Aorta (tissue), 5 donors: Measurements from ENCODE around the gene KCNC2. TPM values are rescaled to one million over a fixed set of nuclear protein-coding genes. Genes with fewer than 3 reads are reported as not detected.

Source experiments
- ATAC-seq: fragments of 200-7000 bp; cut with Tn5 transposase; one replicate; pipeline ENCODE4 v1.9.1; 2022; ENCODE audit warnings: moderate library complexity; ENCODE audit not compliant: low FRiP score
- DNase-seq, 2 donors: peaks; one replicate each; pipeline ENCODE4 v3.0.0-alpha.2; 2020
- H3K27ac ChIP-seq, 2 donors: one replicate each; pipeline ENCODE4 v1.5.1; 2013; ENCODE audit warnings: low read length in 2 of 2, mild to moderate bottlenecking in 2 of 2, moderate library complexity in 2 of 2, control low read depth in 1 of 2, inconsistent platforms in 1 of 2, low read depth in 1 of 2
- H3K27me3 ChIP-seq, 2 donors: one replicate each; pipeline ENCODE4 v1.6.1; 2013; ENCODE audit warnings: control low read depth in 1 of 2, low read length in 1 of 2, mild to moderate bottlenecking in 1 of 2, moderate library complexity in 1 of 2; ENCODE audit not compliant: insufficient read depth in 2 of 2, control insufficient read depth in 1 of 2
- H3K36me3 ChIP-seq, 2 donors: one replicate each; pipeline ENCODE4 v1.6.1; 2013; ENCODE audit warnings: control low read depth in 1 of 2, low read length in 1 of 2, mild to moderate bottlenecking in 1 of 2; ENCODE audit not compliant: insufficient read depth in 2 of 2, control insufficient read depth in 1 of 2
- H3K4me1 ChIP-seq, 2 donors: one replicate each; pipeline ENCODE4 v1.6.1; 2013; ENCODE audit warnings: low read length in 2 of 2, control low read depth in 1 of 2, mild to moderate bottlenecking in 1 of 2, moderate library complexity in 1 of 2; ENCODE audit not compliant: insufficient read depth in 2 of 2, control insufficient read depth in 1 of 2
- H3K4me3 ChIP-seq, 2 donors: one replicate each; pipeline ENCODE4 v1.5.1; 2013; ENCODE audit warnings: low read length in 2 of 2, control low read depth in 1 of 2, mild to moderate bottlenecking in 1 of 2
- H3K9me3 ChIP-seq: one replicate; pipeline ENCODE4 v1.6.1; 2013; ENCODE audit warnings: mild to moderate bottlenecking, low read length; ENCODE audit not compliant: control insufficient read depth
- WGBS, 2 donors: extraction: QIAGEN DNeasy Blood & Tissue Kit; methylation state at CpG; one replicate each; pipeline ENCODE4 v1.1.7; 2013; 5-methylcytosine and 5-hydroxymethylcytosine counted together
- intact Hi-C, 2 donors: fragments of 100-400 bp; cut with DNase I; formaldehyde crosslinking; loops; one replicate each; pipeline versions ENCODE4 v1.14.2 to v1.15.0; 2022
- long read RNA-seq, 2 donors: library from polyadenylated mRNA; unstranded; transcript quantifications; one replicate each; pipeline ENCODE4 v2.0.0, GENCODE V29; 2020 to 2021
- polyA plus RNA-seq, 2 donors: library from polyadenylated mRNA; stranded (reverse); fragments of 200-250 nt; gene quantifications; one replicate each; pipeline ENCODE4 v1.2.3, GENCODE V29; 2013
- total RNA-seq, 2 donors: library from RNA; stranded (reverse); fragmentation: NEBNext Ultra II Directional; extraction: Animal tissue kit (Norgen Biotek cat#: 25700); gene quantifications; one replicate each; pipeline ENCODE4 v1.2.1, GENCODE V29; 2021
- donor health status: healthy with polysubstance abuse.
- donor health status: Bipolar disorder and iron deficiency.
- donor health status: DM: no; HTN: no; CAD: no.
- donor health status: DM: no; HTN: no; CAD: no.
- donor health status: DM: yes; HTN: yes; CAD: no.

KCNC2 gene
- total RNA-seq (not detected), polyA plus RNA-seq (not detected)
- long read RNA-seq, donor 1, result 0 reads
- long read RNA-seq, donor 2, result 0 reads

DNA sequence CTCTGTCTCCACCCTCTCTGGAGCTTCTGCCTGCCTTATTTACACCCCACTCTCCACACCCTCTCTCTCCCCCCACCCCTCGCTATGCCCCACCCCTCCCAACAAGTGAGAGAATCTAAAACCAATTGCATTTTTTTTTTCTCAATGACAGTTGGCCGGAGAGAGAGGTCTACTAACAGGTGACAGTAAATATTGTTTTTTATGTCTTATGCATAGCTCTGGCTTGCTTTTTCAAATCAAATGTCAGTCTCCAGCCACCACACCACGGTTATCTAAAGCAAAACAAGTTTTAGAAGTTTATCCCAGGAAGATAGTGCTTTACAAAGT lies at the start of gene KCNC2:
Gene KCNC2, minus strand, starts transcription at position 28 of the 327 bp plus-strand sequence.
- Histone ChIP-seq H3K36me3 (no peaks in the 10 kb centered on the region), H3K27ac (no peak within 1 kb of the TSS), H3K4me1 (no peaks in the 10 kb centered on the region), H3K9me3 (no peaks in the 10 kb centered on the region), H3K27me3 (peaks cover 0 to 2% of the 10 kb centered on the region in 2 donors), H3K4me3 (no peak within 1 kb of the TSS)
- 41 to 45% methylated on average over 3 of the region's 3 CpGs for WGBS, 2 donors
- intact Hi-C loops, result no loop called here
- no peak for DNase-seq
- no peak for ATAC-seq

- Histone ChIP-seq H3K4me1 (no peaks in the 10 kb centered on the region), H3K27me3 (no peaks in the 10 kb centered on the region), H3K36me3 (no peaks in the 10 kb centered on the region), H3K27ac (no peak overlapping the region), H3K4me3 (no peak overlapping the region), H3K9me3 (no peaks in the 10 kb centered on the region)
- 45 to 70% methylated on average over 1 of the region's 1 CpG for WGBS, 2 donors
- no peak for DNase-seq
- ATAC-seq, result no peak
- intact Hi-C loops, result no loop called here
Measured at GRCh38 chr12:75259143-75259542, 49.5 kb upstream of the KCNC2 start.

- ATAC-seq (no peak), DNase-seq (no peak)
- no peaks in the 10 kb centered on the region for H3K27me3 ChIP-seq
- no peaks in the 10 kb centered on the region for H3K4me1 ChIP-seq
- intact Hi-C loops, result no loop called here
- H3K9me3 ChIP-seq, result no peaks in the 10 kb centered on the region
- WGBS, 2 donors, result 70 to 78% methylated on average over 2 of the region's 2 CpGs
- no peak overlapping the region for H3K4me3 ChIP-seq
- H3K36me3 ChIP-seq, result no peaks in the 10 kb centered on the region
- H3K27ac ChIP-seq, result no peak overlapping the region
Measured at GRCh38 chr12:75257510-75257909, 47.9 kb upstream of the KCNC2 start.

GRCh38 chr12:75245108-75245507 lies 35.5 kb upstream of the KCNC2 start:
- Histone ChIP-seq H3K9me3 (no peaks in the 10 kb centered on the region), H3K27me3 (no peaks in the 10 kb centered on the region), H3K4me3 (no peak overlapping the region), H3K27ac (no peak overlapping the region), H3K4me1 (no peaks in the 10 kb centered on the region), H3K36me3 (no peaks in the 10 kb centered on the region)
- no peak for ATAC-seq
- intact Hi-C loops, result no loop called here
- DNase-seq, result no peak

DNA sequence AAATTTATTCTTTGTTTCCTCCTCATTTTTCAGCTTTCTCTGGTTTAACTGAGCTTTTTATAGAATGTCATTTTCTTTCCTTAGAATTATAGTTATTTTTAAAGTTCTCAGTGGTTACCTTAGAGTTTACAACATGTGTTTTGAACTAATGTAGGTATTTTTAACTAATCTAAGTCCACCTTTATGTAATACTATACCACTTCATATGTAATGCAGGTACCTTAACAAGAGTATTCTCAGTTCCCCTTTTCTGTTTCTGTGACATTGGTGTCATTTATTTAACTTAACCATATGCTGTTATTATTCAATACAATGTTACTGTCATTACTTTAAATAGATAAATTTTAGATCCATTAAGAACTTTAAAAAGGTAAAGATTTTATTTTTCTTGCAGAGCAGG lies 30.3 kb upstream of the KCNC2 start:
- no peaks in the 10 kb centered on the region for H3K9me3 ChIP-seq
- H3K36me3 ChIP-seq, result no peaks in the 10 kb centered on the region
- intact Hi-C loops, result no loop called here
- H3K27me3 ChIP-seq, result no peaks in the 10 kb centered on the region
- ATAC-seq (no peak), DNase-seq (no peak)
- no peaks in the 10 kb centered on the region for H3K4me1 ChIP-seq
- no peak overlapping the region for H3K27ac ChIP-seq
- H3K4me3 ChIP-seq, result no peak overlapping the region

DNA sequence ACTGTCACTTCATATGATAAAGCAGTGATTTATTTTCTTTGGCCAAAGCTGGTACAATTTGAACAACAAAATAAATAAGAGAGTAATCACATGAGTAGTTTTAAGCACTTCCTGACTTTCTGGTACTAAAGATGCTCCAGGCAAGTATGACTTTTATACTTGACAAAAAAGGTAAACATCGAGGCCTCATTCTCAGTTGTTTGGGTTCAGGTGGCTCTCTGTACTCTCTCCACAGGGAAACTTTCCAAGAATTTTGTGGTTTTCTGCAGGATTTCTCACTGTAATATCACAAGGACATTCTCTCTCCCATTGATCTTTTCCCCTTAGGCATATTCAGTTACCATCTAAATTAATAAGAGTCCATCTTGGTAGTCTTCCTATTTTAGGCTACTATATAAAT lies 26.6 kb upstream of the KCNC2 start:
- no peak for DNase-seq
- no peaks in the 10 kb centered on the region for H3K27me3 ChIP-seq
- intact Hi-C loops, result no loop called here
- no peak overlapping the region for H3K4me3 ChIP-seq
- ATAC-seq, result no peak
- H3K27ac ChIP-seq, result no peak overlapping the region
- WGBS, 2 donors, result 68% methylated on average over 1 of the region's 1 CpG
- H3K36me3 ChIP-seq, result no peaks in the 10 kb centered on the region
- peaks cover 6% of the 10 kb centered on the region for H3K9me3 ChIP-seq
- no peaks in the 10 kb centered on the region for H3K4me1 ChIP-seq

DNA sequence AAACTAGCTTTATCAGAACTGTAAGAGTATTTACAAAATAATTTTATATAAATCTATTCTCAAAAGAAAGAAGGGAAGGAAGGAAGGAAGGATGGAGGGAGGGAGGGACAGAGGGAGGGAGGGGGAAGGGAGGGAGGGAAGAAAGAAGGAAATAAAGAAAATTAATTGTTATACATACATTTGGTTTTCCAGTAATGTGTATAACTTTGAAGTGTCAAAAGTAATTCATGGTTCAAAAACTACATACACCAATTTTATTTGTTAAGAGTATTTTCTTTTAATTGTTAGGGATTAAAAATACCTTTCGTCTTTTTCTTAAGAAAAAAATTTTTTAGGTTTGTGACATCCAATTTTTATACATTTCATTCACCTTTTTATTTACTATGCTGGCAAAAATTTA lies 17.5 kb upstream of the KCNC2 start:
- Histone ChIP-seq H3K9me3 (peaks cover 5% of the 10 kb centered on the region), H3K4me1 (no peaks in the 10 kb centered on the region), H3K36me3 (no peaks in the 10 kb centered on the region), H3K27me3 (peaks cover 0 to under 1% of the 10 kb centered on the region in 2 donors), H3K27ac (no peak overlapping the region), H3K4me3 (no peak overlapping the region)
- DNase-seq (no peak), ATAC-seq (no peak)
- intact Hi-C loops, result no loop called here
- WGBS, 2 donors, result 81 to 82% methylated on average over 1 of the region's 1 CpG

- no peaks in the 10 kb centered on the region for H3K9me3 ChIP-seq
- DNase-seq (no peak), ATAC-seq (no peak)
- peaks cover 0 to 2% of the 10 kb centered on the region in 2 donors for H3K27me3 ChIP-seq
- no peaks in the 10 kb centered on the region for H3K4me1 ChIP-seq
- H3K27ac ChIP-seq, result no peak overlapping the region
- H3K4me3 ChIP-seq, result no peak overlapping the region
- intact Hi-C loops, result no loop called here
- no peaks in the 10 kb centered on the region for H3K36me3 ChIP-seq
- 35 to 46% methylated on average over 3 of the region's 3 CpGs for WGBS, 2 donors
Measured at GRCh38 chr12:75212072-75212471, 2.4 kb upstream of the KCNC2 start.

DNA sequence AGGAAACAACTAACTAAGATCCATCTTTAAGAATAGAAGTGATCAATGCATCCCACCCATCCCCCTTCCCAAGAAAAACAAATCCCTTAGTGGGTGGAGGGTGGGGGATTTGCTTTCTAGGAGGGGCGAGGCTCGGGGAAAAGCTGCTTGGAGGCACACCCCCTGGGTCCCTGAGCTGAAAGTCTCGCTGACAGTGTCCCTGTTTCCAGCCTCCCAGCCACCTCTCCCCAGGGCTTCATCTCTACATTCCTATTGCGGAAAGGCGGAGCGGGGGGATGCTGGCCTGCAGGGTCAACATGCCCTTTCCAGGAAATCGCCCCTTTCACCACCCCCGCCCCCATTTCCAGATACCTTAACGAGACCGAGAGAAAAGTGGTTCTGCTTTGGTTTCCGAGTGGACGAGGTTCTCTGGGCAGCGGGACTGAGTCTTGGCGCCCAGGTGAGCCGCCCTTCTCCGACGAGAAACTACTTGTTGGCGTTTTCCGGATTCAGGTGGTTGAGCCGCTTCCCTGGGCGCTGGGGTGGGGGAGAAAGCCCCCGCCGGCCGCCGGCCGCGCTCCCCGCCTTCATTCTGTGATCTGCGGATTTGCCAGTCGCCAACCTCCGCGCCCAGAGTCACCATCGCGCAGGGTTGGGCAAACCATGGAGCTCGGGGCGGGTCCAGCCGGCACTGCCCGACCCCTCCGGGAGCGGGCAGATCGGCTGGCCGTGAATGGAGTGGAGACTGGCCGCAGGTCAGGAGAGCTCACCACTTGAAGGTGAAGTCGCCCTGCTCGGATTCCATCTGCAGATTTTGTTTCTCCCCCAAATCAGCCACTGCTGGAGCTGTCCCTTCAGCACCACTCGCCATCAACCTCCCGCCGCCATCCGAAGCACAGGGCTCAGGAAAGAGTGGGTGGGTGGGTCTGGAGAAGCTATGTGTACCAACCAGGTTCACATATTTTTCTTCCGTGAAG lies 505 bp downstream of the KCNC2 start:
- 2% methylated on average over 50 of the region's 50 CpGs for WGBS, 2 donors
- Histone ChIP-seq H3K4me1 (no peaks in the 10 kb centered on the region), H3K27me3 (peaks cover 0 to 2% of the 10 kb centered on the region in 2 donors), H3K27ac (no peak overlapping the region), H3K9me3 (no peaks in the 10 kb centered on the region), H3K36me3 (no peaks in the 10 kb centered on the region), H3K4me3 (no peak overlapping the region)
- ATAC-seq, result peak; percentile 38
- DNase-seq, result peak; percentile 46 to 66
- intact Hi-C loops, result no loop called here
